HUES48 (cell line): Measurements from ENCODE around the gene CASP2.
A peak's percentile ranks its signal among the peaks of the same experiment; 100 is the strongest.
"Not testable (repeated sequence)": the region's sequence is repeated elsewhere in the genome, so short reads cannot be mapped to it uniquely, and the experiment has no call there.

ENCODE experiments used
- H3K27ac ChIP-seq: one replicate; pipeline ENCODE4 v1.7.0; 2013; ENCODE audit warnings: low read depth, low read length, inconsistent platforms
- H3K27me3 ChIP-seq: 2 replicates; pipeline ENCODE4 v1.6.1; 2013; ENCODE audit warnings: mild to moderate bottlenecking, low read length; ENCODE audit not compliant: control insufficient read depth, insufficient read depth
- H3K36me3 ChIP-seq: 2 replicates; pipeline ENCODE4 v1.6.1; 2013; ENCODE audit warnings: low read length; ENCODE audit not compliant: control insufficient read depth, insufficient read depth
- H3K4me1 ChIP-seq: 2 replicates; pipeline ENCODE4 v1.6.1; 2013; ENCODE audit warnings: mild to moderate bottlenecking, low read length; ENCODE audit not compliant: control insufficient read depth, insufficient read depth
- H3K4me3 ChIP-seq: 2 replicates; pipeline ENCODE4 v1.5.1; 2013; ENCODE audit warnings: mild to moderate bottlenecking, low read depth, low read length
- H3K9ac ChIP-seq: 2 replicates; pipeline ENCODE4 v1.6.1; 2013; ENCODE audit warnings: mild to moderate bottlenecking, low read depth, low read length, moderate library complexity
- H3K9me3 ChIP-seq: 2 replicates; pipeline ENCODE4 v1.6.1; 2013; ENCODE audit warnings: low read length; ENCODE audit not compliant: control insufficient read depth, insufficient read depth

CASP2 gene

GRCh38 chr7:143264196-143264568, 24.0 kb upstream of the CASP2 start:
- not testable (repeated sequence) for H3K27me3 ChIP-seq, H3K27ac ChIP-seq, H3K9ac ChIP-seq, H3K4me1 ChIP-seq, H3K9me3 ChIP-seq
- Histone ChIP-seq H3K36me3 (peaks cover 14% of the 10 kb centered on the region), H3K4me3 (peak overlapping the region; percentile 86)

GRCh38 chr7:143265017-143265693, 23.0 kb upstream of the CASP2 start:
- peaks cover 20% of the 10 kb centered on the region for H3K36me3 ChIP-seq

GRCh38 chr7:143269251-143269650, 18.9 kb upstream of the CASP2 start:
- H3K9me3 ChIP-seq, result no peaks in the 10 kb centered on the region
- no peaks in the 10 kb centered on the region for H3K27me3 ChIP-seq
- no peaks in the 10 kb centered on the region for H3K4me1 ChIP-seq
- H3K9ac ChIP-seq, result no peak overlapping the region
- no peak overlapping the region for H3K4me3 ChIP-seq
- peaks cover 20% of the 10 kb centered on the region for H3K36me3 ChIP-seq
- H3K27ac ChIP-seq, result no peak overlapping the region

More at GRCh38 chr7:143265017-143265693, 23.0 kb upstream of the CASP2 start:
- H3K27ac ChIP-seq, result no peak overlapping the region
- no peaks in the 10 kb centered on the region for H3K9me3 ChIP-seq
- H3K9ac ChIP-seq, result no peak overlapping the region
- H3K4me1 ChIP-seq, result no peaks in the 10 kb centered on the region
- no peaks in the 10 kb centered on the region for H3K27me3 ChIP-seq
- no peak overlapping the region for H3K4me3 ChIP-seq

GRCh38 chr7:143271240-143271639, 16.9 kb upstream of the CASP2 start:
- H3K36me3 ChIP-seq, result peaks cover 17% of the 10 kb centered on the region
- H3K9ac ChIP-seq, result no peak overlapping the region
- H3K9me3 ChIP-seq, result no peaks in the 10 kb centered on the region
- no peak overlapping the region for H3K4me3 ChIP-seq
- no peaks in the 10 kb centered on the region for H3K27me3 ChIP-seq
- H3K4me1 ChIP-seq, result no peaks in the 10 kb centered on the region
- H3K27ac ChIP-seq, result no peak overlapping the region

- Histone ChIP-seq H3K9me3 (no peaks in the 10 kb centered on the region), H3K4me1 (no peaks in the 10 kb centered on the region), H3K36me3 (peaks cover 12% of the 10 kb centered on the region), H3K4me3 (no peak overlapping the region), H3K9ac (no peak overlapping the region), H3K27me3 (no peaks in the 10 kb centered on the region), H3K27ac (no peak overlapping the region)
Observed at GRCh38 chr7:143272871-143273270, 15.3 kb upstream of the CASP2 start.

GRCh38 chr7:143279186-143280098, 8.7 kb upstream of the CASP2 start:
- no peak overlapping the region for H3K9ac ChIP-seq
- peaks cover 11% of the 10 kb centered on the region for H3K4me1 ChIP-seq
- no peaks in the 10 kb centered on the region for H3K9me3 ChIP-seq
- no peak overlapping the region for H3K27ac ChIP-seq
- no peaks in the 10 kb centered on the region for H3K36me3 ChIP-seq
- no peaks in the 10 kb centered on the region for H3K27me3 ChIP-seq
- no peak overlapping the region for H3K4me3 ChIP-seq

GRCh38 chr7:143280160-143280559, 8.0 kb upstream of the CASP2 start:
- H3K27me3 ChIP-seq, result peaks cover 3% of the 10 kb centered on the region; the same call in 1 of the 2 replicates
- H3K9me3 ChIP-seq, result no peaks in the 10 kb centered on the region
- H3K9ac ChIP-seq, result no peak overlapping the region
- H3K4me3 ChIP-seq, result no peak overlapping the region
- peaks cover 18% of the 10 kb centered on the region for H3K4me1 ChIP-seq
- no peak overlapping the region for H3K27ac ChIP-seq
- H3K36me3 ChIP-seq, result no peaks in the 10 kb centered on the region

GRCh38 chr7:143280566-143280965, 7.6 kb upstream of the CASP2 start:
- H3K9ac ChIP-seq, result no peak overlapping the region
- no peak overlapping the region for H3K4me3 ChIP-seq
- H3K27me3 ChIP-seq, result peaks cover 7% of the 10 kb centered on the region; the same call in 1 of the 2 replicates
- no peaks in the 10 kb centered on the region for H3K36me3 ChIP-seq
- no peak overlapping the region for H3K27ac ChIP-seq
- H3K4me1 ChIP-seq, result peaks cover 22% of the 10 kb centered on the region
- no peaks in the 10 kb centered on the region for H3K9me3 ChIP-seq

- Histone ChIP-seq H3K4me3 (no peak overlapping the region), H3K9me3 (no peaks in the 10 kb centered on the region), H3K9ac (no peak overlapping the region), H3K27ac (no peak overlapping the region), H3K4me1 (peaks cover 23% of the 10 kb centered on the region), H3K27me3 (peaks cover 16% of the 10 kb centered on the region), H3K36me3 (no peaks in the 10 kb centered on the region)
Observed at GRCh38 chr7:143281529-143281928, 6.6 kb upstream of the CASP2 start.

- Histone ChIP-seq H3K4me3 (no peak overlapping the region), H3K27me3 (peaks cover 22% of the 10 kb centered on the region), H3K27ac (no peak overlapping the region), H3K9ac (no peak overlapping the region), H3K36me3 (no peaks in the 10 kb centered on the region), H3K4me1 (peaks cover 23% of the 10 kb centered on the region), H3K9me3 (peaks cover under 1% of the 10 kb centered on the region; the same call in 1 of the 2 replicates)
Observed at GRCh38 chr7:143282124-143282523, 6.0 kb upstream of the CASP2 start.

- no peaks in the 10 kb centered on the region for H3K36me3 ChIP-seq
- peaks cover 29% of the 10 kb centered on the region for H3K27me3 ChIP-seq
- no peak overlapping the region for H3K9ac ChIP-seq
- H3K27ac ChIP-seq, result no peak overlapping the region
- peaks cover 6% of the 10 kb centered on the region for H3K9me3 ChIP-seq
- peaks cover 23% of the 10 kb centered on the region for H3K4me1 ChIP-seq
- H3K4me3 ChIP-seq, result no peak overlapping the region
Observed at GRCh38 chr7:143283381-143283780, 4.8 kb upstream of the CASP2 start.
